SK-N-SH treated with all-trans-retinoic acid at 6 μM for 48 hours (cell line): ENCODE measurements around the gene FLT3LG.

Experiments
- ATAC-seq: fragments of 200-7000 bp; cut with Tn5 transposase; 3 replicates; pipeline ENCODE4 v1.9.1; 2020; ENCODE audit warnings: mild to moderate bottlenecking, moderate library complexity
- ARNTL ChIP-seq: fragments of 450-650 bp; formaldehyde crosslinking; IDR thresholded peaks from 2 replicates; pipeline ENCODE4 v1.5.0; 2020; ENCODE audit warnings: low read depth, mild to moderate bottlenecking, moderate library complexity, borderline replicate concordance
- BACH2 ChIP-seq: fragments of 250-450 bp; sonication (Bioruptor Pico); IDR thresholded peaks from 2 replicates; pipeline ENCODE4 v1.9.0; 2021; ENCODE audit warnings: mild to moderate bottlenecking, borderline replicate concordance
- CSDC2 ChIP-seq: fragments of 250-450 bp; sonication (Bioruptor Pico); IDR thresholded peaks from 2 replicates; pipeline ENCODE4 v1.5.0; 2020; ENCODE audit warnings: mild to moderate bottlenecking, moderate library complexity
- ESRRG ChIP-seq: fragments of 250-450 bp; sonication (Bioruptor Pico); IDR thresholded peaks from 2 replicates; pipeline ENCODE4 v1.6.1; 2021; ENCODE audit warnings: mild to moderate bottlenecking
- GLIS3 ChIP-seq: fragments of 250-450 bp; sonication (Bioruptor Pico); IDR thresholded peaks from 2 replicates; pipeline ENCODE4 v1.5.0; 2020; ENCODE audit warnings: mild to moderate bottlenecking, moderate library complexity
- ISL1 ChIP-seq: fragments of 250-450 bp; sonication (Bioruptor Pico); IDR thresholded peaks from 2 replicates; pipeline ENCODE4 v2.1.2; 2022; ENCODE audit warnings: mild to moderate bottlenecking, moderate library complexity
- OSR1 ChIP-seq: fragments of 250-450 bp; sonication (Bioruptor Pico); IDR thresholded peaks from 2 replicates; pipeline ENCODE4 v1.8.0; 2022; ENCODE audit warnings: moderate library complexity, mild to moderate bottlenecking, inconsistent platforms
- PPARA ChIP-seq: fragments of 250-450 bp; sonication (Bioruptor Pico); IDR thresholded peaks from 2 replicates; pipeline ENCODE4 v1.5.0; 2020; ENCODE audit warnings: mild to moderate bottlenecking, borderline replicate concordance
- RARB ChIP-seq: fragments of 250-450 bp; sonication (Bioruptor Pico); IDR thresholded peaks from 2 replicates; pipeline ENCODE4 v1.8.0; 2021; ENCODE audit warnings: mild to moderate bottlenecking, moderate library complexity
- TCF4 ChIP-seq: fragments of 250-450 bp; sonication (Bioruptor Pico); IDR thresholded peaks from 2 replicates; pipeline ENCODE4 v1.8.0; 2021; ENCODE audit warnings: mild to moderate bottlenecking, moderate library complexity, borderline replicate concordance
- TOX ChIP-seq: fragments of 250-450 bp; sonication (Bioruptor Pico); IDR thresholded peaks from 2 replicates; pipeline ENCODE4 v1.8.0; 2021; ENCODE audit warnings: mild to moderate bottlenecking, moderate library complexity, borderline replicate concordance
- ZC3H10 ChIP-seq: fragments of 250-450 bp; sonication (Bioruptor Pico); IDR thresholded peaks from 2 replicates; pipeline ENCODE4 v1.5.1; 2021; ENCODE audit warnings: mild to moderate bottlenecking, moderate library complexity
- ZFP3 ChIP-seq: fragments of 250-450 bp; sonication (Bioruptor Pico); IDR thresholded peaks from 2 replicates; pipeline ENCODE4 v1.5.0; 2020; ENCODE audit warnings: mild to moderate bottlenecking, moderate library complexity
- ZFP30 ChIP-seq: fragments of 450-650 bp; formaldehyde crosslinking; IDR thresholded peaks from 2 replicates; pipeline ENCODE4 v1.5.0; 2022; ENCODE audit warnings: mild to moderate bottlenecking, moderate library complexity
- ZNF70 ChIP-seq: fragments of 450-650 bp; formaldehyde crosslinking; IDR thresholded peaks from 2 replicates; pipeline ENCODE4 v1.5.0; 2020; ENCODE audit warnings: mild to moderate bottlenecking, moderate library complexity
- TF ChIP-seq, protein P1 (sequence below): fragments of 250-450 bp; sonication (Bioruptor Pico); IDR thresholded peaks from 2 replicates; pipeline ENCODE4 v1.8.0; 2020; ENCODE audit warnings: mild to moderate bottlenecking, moderate library complexity, borderline replicate concordance
- TF ChIP-seq, protein P2 (sequence below): fragments of 250-450 bp; sonication (Bioruptor Pico); IDR thresholded peaks from 2 replicates; pipeline ENCODE4 v1.5.0; 2020; ENCODE audit warnings: mild to moderate bottlenecking, moderate library complexity
- TF ChIP-seq, protein P3 (sequence below): fragments of 250-450 bp; sonication (Bioruptor Pico); IDR thresholded peaks from 2 replicates; pipeline ENCODE4 v1.5.1; 2020; ENCODE audit warnings: low read depth, mild to moderate bottlenecking, moderate library complexity
- TF ChIP-seq, protein P4 (sequence below): fragments of 250-450 bp; sonication (Bioruptor Pico); IDR thresholded peaks from 2 replicates; pipeline ENCODE4 v1.8.0; 2021; ENCODE audit warnings: low read depth, mild to moderate bottlenecking, moderate library complexity, borderline replicate concordance
- TF ChIP-seq, protein P5 (sequence below): fragments of 250-450 bp; sonication (Bioruptor Pico); IDR thresholded peaks from 2 replicates; pipeline ENCODE4 v1.5.1; 2021; ENCODE audit warnings: mild to moderate bottlenecking, moderate library complexity

FLT3LG gene

DNA sequence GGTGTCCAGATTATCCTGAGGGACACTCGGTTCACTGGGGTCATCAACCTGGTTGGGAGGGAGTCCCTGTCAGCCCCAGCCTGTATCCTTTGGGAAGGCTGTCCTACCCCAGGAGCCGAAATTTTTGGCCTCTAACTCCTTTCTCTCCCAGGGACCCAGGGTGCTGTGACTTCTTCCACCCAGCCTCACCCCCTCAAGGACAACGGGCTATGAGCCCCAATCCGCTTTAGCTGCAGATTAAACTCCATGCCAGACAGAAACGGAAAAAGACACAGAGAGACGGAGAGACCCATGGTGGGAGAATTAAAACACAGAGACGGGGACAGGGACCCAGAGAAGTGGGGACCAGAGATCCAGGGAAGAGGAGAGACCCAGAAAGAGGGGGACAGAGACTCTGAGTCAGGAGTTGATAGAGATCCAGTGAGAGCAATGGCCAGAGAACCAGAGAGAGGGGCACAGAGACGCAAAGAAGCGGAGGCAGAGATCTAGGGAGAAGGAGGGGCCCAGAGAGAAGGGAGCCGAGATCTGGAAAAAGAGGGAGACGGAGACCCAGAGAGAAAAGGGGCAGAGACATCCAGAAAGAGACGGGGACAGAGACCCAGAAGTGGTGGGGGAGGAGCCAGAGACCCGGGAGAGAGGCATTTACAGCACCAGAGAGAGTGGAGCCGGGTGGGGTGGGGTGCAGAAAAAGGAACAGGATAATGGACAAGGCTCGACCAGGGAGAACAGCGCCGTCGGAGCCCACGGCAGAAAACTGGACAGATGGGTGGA lies 33.4 kb upstream of the FLT3LG start (continued):
- no peak for TF ChIP-seq ZFP3 (CRISPR knock-in tag)
- TF ChIP-seq, protein P1, sequence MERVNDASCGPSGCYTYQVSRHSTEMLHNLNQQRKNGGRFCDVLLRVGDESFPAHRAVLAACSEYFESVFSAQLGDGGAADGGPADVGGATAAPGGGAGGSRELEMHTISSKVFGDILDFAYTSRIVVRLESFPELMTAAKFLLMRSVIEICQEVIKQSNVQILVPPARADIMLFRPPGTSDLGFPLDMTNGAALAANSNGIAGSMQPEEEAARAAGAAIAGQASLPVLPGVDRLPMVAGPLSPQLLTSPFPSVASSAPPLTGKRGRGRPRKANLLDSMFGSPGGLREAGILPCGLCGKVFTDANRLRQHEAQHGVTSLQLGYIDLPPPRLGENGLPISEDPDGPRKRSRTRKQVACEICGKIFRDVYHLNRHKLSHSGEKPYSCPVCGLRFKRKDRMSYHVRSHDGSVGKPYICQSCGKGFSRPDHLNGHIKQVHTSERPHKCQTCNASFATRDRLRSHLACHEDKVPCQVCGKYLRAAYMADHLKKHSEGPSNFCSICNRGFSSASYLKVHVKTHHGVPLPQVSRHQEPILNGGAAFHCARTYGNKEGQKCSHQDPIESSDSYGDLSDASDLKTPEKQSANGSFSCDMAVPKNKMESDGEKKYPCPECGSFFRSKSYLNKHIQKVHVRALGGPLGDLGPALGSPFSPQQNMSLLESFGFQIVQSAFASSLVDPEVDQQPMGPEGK (CRISPR knock-in tag): no peak
- TF ChIP-seq, all 23 proteins: peak for 0

DNA sequence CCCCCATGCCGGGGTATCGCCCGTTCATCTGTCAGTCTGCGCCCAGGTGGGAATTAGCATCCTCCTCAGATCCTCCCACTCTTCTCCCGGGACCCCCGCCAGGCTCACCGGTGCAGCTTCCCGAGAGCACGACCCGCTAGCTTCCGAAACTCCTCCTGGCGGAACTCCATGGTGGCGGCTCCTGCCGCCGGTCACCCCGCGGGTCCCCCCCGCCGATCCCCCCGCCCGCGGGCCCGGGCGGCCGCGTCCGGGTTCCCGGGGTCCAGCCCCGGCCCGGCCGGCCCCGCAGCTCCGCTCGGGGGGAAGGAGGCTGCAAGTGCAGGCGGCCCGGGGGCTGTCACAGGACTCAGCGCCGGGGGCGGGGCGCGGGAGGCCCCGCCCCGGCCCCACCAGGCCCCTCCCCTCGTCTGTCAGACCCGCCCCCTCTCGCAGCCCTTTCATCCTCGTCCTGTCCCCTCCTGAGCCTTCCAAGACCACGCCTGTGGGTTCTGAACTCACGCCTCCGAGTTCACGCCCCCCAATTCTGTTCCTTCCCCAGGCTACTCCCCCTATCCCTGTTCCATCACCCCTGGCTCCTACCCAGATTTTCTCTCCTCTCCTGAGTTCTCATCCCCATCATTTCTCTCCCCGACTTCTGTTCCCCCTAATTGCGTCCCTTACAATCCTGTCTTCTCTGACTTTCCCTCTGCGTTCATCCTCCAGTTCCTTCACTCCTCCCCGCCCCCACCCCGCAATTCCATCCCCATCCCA lies 32.6 kb upstream of the FLT3LG start, which contains the start of gene SLC17A7:
Gene SLC17A7, minus strand, starts transcription at position 318 of the 750 bp plus-strand sequence. Its CDS starts 148 bp downstream, at position 170.
- ATAC-seq: no peak
- TF ChIP-seq TOX (CRISPR knock-in tag): no peak
- TF ChIP-seq ZC3H10: no peak
- TF ChIP-seq, protein P2, sequence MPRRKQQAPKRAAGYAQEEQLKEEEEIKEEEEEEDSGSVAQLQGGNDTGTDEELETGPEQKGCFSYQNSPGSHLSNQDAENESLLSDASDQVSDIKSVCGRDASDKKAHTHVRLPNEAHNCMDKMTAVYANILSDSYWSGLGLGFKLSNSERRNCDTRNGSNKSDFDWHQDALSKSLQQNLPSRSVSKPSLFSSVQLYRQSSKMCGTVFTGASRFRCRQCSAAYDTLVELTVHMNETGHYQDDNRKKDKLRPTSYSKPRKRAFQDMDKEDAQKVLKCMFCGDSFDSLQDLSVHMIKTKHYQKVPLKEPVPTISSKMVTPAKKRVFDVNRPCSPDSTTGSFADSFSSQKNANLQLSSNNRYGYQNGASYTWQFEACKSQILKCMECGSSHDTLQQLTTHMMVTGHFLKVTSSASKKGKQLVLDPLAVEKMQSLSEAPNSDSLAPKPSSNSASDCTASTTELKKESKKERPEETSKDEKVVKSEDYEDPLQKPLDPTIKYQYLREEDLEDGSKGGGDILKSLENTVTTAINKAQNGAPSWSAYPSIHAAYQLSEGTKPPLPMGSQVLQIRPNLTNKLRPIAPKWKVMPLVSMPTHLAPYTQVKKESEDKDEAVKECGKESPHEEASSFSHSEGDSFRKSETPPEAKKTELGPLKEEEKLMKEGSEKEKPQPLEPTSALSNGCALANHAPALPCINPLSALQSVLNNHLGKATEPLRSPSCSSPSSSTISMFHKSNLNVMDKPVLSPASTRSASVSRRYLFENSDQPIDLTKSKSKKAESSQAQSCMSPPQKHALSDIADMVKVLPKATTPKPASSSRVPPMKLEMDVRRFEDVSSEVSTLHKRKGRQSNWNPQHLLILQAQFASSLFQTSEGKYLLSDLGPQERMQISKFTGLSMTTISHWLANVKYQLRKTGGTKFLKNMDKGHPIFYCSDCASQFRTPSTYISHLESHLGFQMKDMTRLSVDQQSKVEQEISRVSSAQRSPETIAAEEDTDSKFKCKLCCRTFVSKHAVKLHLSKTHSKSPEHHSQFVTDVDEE: no peak

DNA sequence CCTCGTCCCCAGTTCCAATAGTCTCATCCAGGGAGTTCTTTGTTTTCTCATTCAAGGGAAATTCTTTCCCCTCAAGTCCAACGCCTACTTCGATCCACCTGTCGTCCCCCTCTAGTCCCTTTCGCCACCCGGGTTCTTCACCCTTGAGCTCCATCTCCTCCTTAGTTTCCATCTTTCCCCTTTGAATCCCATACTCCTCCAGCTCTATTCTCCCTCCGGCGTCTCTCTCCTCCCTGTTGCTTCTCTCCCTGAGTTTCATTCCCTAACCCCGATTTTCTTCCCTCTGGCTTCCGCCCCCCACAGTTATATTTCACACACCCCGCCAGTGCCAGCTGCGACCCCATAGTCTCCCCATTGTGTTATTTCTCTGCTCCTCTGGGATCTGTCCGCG lies 32.1 kb upstream of the FLT3LG start:
- ATAC-seq: no peak
- TF ChIP-seq GLIS3 (CRISPR knock-in tag): no peak
- no peak for TF ChIP-seq TOX (CRISPR knock-in tag)
- no peak for TF ChIP-seq ZFP3 (CRISPR knock-in tag)
- no peak for TF ChIP-seq PPARA (CRISPR knock-in tag)
- no peak for TF ChIP-seq TCF4 (CRISPR knock-in tag)
- no peak for TF ChIP-seq ISL1 (CRISPR knock-in tag)
- no peak for TF ChIP-seq ZNF70 (CRISPR knock-in tag)

DNA sequence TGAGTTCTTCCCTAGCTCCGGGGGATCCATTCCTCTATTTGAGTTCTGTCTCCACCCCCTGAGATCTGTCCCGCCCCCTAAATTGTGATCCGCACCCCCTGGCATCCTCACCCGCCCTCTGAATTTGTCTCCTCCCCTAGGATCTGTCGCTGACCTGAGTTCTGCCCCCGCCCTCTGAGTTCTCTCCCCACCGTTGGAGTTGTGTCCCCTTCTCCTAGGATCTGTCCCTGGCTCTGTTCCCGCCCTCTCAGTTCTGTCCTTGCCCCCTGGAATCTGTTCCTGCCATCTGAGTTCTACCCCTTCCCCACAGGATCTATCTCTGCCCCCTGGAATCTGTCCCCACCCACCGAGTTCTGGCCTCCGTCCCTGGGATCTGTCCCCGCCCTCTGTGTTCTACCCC lies 31.7 kb upstream of the FLT3LG start:
- ATAC-seq: no peak
- TF ChIP-seq, protein P3, sequence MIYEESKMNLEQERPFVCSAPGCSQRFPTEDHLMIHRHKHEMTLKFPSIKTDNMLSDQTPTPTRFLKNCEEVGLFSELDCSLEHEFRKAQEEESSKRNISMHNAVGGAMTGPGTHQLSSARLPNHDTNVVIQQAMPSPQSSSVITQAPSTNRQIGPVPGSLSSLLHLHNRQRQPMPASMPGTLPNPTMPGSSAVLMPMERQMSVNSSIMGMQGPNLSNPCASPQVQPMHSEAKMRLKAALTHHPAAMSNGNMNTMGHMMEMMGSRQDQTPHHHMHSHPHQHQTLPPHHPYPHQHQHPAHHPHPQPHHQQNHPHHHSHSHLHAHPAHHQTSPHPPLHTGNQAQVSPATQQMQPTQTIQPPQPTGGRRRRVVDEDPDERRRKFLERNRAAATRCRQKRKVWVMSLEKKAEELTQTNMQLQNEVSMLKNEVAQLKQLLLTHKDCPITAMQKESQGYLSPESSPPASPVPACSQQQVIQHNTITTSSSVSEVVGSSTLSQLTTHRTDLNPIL: no peak
- TF ChIP-seq ZFP3 (CRISPR knock-in tag) (no peak), ZC3H10 (no peak), RARB (CRISPR knock-in tag) (no peak), ZNF70 (CRISPR knock-in tag) (no peak), ARNTL (CRISPR knock-in tag) (no peak), ESRRG (CRISPR knock-in tag) (no peak), GLIS3 (CRISPR knock-in tag) (no peak), ZFP30 (CRISPR knock-in tag) (no peak)
- TF ChIP-seq, protein P4, sequence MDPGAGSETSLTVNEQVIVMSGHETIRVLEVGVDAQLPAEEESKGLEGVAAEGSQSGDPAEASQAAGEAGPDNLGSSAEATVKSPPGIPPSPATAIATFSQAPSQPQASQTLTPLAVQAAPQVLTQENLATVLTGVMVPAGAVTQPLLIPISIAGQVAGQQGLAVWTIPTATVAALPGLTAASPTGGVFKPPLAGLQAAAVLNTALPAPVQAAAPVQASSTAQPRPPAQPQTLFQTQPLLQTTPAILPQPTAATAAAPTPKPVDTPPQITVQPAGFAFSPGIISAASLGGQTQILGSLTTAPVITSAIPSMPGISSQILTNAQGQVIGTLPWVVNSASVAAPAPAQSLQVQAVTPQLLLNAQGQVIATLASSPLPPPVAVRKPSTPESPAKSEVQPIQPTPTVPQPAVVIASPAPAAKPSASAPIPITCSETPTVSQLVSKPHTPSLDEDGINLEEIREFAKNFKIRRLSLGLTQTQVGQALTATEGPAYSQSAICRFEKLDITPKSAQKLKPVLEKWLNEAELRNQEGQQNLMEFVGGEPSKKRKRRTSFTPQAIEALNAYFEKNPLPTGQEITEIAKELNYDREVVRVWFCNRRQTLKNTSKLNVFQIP (CRISPR knock-in tag): no peak

DNA sequence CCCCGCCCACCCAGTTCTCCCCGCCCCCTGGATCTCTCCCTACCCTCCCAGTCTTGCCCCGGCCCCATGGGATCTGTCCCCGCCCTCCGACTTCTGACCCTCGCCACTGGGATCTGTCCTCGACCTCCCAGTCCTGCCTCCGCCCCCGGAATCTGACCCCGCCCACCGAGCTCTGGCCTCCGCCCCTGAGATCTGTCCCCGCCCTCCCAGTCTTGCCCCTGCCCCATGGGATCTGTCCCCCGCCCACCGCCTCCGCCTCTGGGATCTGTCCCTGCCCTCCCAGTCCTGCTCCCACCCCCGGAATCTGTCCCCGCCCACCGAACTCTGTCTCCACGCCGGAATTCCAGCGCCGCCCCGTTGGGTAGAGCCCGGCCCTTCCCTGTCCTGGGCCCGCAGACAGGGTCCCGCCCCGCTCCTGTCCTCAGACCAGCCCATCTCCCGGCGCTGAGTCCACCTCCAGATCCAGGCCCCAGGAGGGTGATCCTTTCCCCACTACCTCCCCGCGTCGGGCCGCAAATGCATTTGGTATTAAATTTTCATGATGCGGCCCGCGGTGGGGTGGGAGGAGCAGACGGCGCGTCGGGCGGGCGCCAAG lies 31.1 kb upstream of the FLT3LG start:
- ATAC-seq: peak; percentile 81
- TF ChIP-seq ZNF70 (CRISPR knock-in tag) (no peak), ESRRG (CRISPR knock-in tag) (no peak), BACH2 (CRISPR knock-in tag) (no peak), ZC3H10 (no peak), OSR1 (CRISPR knock-in tag) (no peak), TCF4 (CRISPR knock-in tag) (no peak), CSDC2 (CRISPR knock-in tag) (no peak)
- TF ChIP-seq, protein P4 (CRISPR knock-in tag): no peak
- TF ChIP-seq, protein P5, sequence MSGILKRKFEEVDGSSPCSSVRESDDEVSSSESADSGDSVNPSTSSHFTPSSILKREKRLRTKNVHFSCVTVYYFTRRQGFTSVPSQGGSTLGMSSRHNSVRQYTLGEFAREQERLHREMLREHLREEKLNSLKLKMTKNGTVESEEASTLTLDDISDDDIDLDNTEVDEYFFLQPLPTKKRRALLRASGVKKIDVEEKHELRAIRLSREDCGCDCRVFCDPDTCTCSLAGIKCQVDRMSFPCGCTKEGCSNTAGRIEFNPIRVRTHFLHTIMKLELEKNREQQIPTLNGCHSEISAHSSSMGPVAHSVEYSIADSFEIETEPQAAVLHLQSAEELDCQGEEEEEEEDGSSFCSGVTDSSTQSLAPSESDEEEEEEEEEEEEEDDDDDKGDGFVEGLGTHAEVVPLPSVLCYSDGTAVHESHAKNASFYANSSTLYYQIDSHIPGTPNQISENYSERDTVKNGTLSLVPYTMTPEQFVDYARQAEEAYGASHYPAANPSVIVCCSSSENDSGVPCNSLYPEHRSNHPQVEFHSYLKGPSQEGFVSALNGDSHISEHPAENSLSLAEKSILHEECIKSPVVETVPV: no peak
